ENCODE data around the gene SLIT1. TPM values are rescaled to one million over a fixed set of nuclear protein-coding genes. Genes with fewer than 3 reads are reported as not detected.

The SLIT1 gene
- total RNA-seq, 6 experiments from 2014 or later = 0.04 to 0.29 (median 0.12) TPM; not detected in 1

DNA sequence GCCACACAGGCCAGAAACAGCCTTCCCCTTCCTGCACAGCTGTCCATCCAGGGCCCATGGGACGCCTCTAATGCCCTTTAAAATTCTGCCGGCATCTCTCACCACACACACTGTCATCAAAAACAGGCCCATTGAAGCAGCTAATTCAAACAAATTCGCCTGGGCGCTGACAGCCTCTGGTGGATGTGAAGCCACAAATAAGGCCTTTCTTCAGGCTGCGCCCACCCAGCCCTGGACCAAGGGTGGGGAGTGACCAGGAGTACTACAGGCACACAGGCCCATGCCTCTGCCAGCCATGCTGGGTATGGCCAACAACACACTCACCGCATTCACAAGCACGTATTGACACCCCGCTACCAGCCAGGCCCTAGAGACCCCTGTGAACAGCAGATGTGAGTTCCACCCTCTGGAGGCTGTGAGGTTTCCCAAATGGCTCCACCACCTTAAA lies 54.6 kb downstream of the SLIT1 start:
- TF ChIP-seq CTCF (IDR thresholded peaks at IDR 0.05) (no peak), POLR2A (IDR thresholded peaks at IDR 0.05) (no peak)
- no peaks in the 10 kb centered on the region for H3K4me1 ChIP-seq
- no peak overlapping the region for H3K27ac ChIP-seq
- no peaks in the 10 kb centered on the region for H3K36me3 ChIP-seq
- no peak overlapping the region for H3K4me3 ChIP-seq
- H3K27me3 ChIP-seq = no peaks in the 10 kb centered on the region
- no peaks in the 10 kb centered on the region for H3K9me3 ChIP-seq
- DNase-seq (no peak), ATAC-seq (no peak)
- 92% methylated on average over 5 of the region's 8 CpGs for WGBS (ENCODE audit: insufficient coverage, low coverage, low lambda C conversion rate, missing lambda C conversion rate)
- intact Hi-C loops (cut with DNase I) = no loop called here

GRCh38 chr10:97129666-97130065 lies 56.1 kb downstream of the SLIT1 start:
- H3K9me3 ChIP-seq = no peaks in the 10 kb centered on the region
- no peak overlapping the region for H3K27ac ChIP-seq
- ATAC-seq (peak in 1 of 4 donors; percentile 7), DNase-seq (no peak)
- no peaks in the 10 kb centered on the region for H3K4me1 ChIP-seq
- TF ChIP-seq POLR2A (IDR thresholded peaks at IDR 0.05) = no peak
- no peak for TF ChIP-seq CTCF (IDR thresholded peaks at IDR 0.05)
- 60% methylated on average over 9 of the region's 11 CpGs for WGBS (ENCODE audit: insufficient coverage, low coverage, low lambda C conversion rate, missing lambda C conversion rate)
- intact Hi-C loops (cut with DNase I) = no loop called here
- H3K27me3 ChIP-seq = no peaks in the 10 kb centered on the region
- H3K36me3 ChIP-seq = no peaks in the 10 kb centered on the region
- no peak overlapping the region for H3K4me3 ChIP-seq

- H3K4me3 ChIP-seq = no peak overlapping the region
- intact Hi-C loops (cut with DNase I) = no loop called here
- WGBS (ENCODE audit: insufficient coverage, low coverage, low lambda C conversion rate, missing lambda C conversion rate) = 56% methylated on average over 9 of the region's 12 CpGs
- DNase-seq (no peak), ATAC-seq (no peak)
- H3K27me3 ChIP-seq = no peaks in the 10 kb centered on the region
- no peaks in the 10 kb centered on the region for H3K36me3 ChIP-seq
- no peaks in the 10 kb centered on the region for H3K4me1 ChIP-seq
- H3K27ac ChIP-seq = no peak overlapping the region
- no peak for TF ChIP-seq CTCF (IDR thresholded peaks at IDR 0.05)
- TF ChIP-seq POLR2A (IDR thresholded peaks at IDR 0.05) = no peak
- no peaks in the 10 kb centered on the region for H3K9me3 ChIP-seq
Measured at GRCh38 chr10:97128516-97129154, 57.1 kb downstream of the SLIT1 start.

GRCh38 chr10:97128039-97128492 lies 57.7 kb downstream of the SLIT1 start:
- intact Hi-C loops (cut with DNase I) = no loop called here

More at GRCh38 chr10:97128039-97128492, 57.7 kb downstream of the SLIT1 start:
- no peaks in the 10 kb centered on the region for H3K4me1 ChIP-seq
- H3K36me3 ChIP-seq = no peaks in the 10 kb centered on the region
- no peaks in the 10 kb centered on the region for H3K27me3 ChIP-seq
- no peak for TF ChIP-seq POLR2A (IDR thresholded peaks at IDR 0.05)
- TF ChIP-seq CTCF (IDR thresholded peaks at IDR 0.05) = no peak
- no peaks in the 10 kb centered on the region for H3K9me3 ChIP-seq
- H3K27ac ChIP-seq = no peak overlapping the region
- WGBS (ENCODE audit: insufficient coverage, low coverage, low lambda C conversion rate, missing lambda C conversion rate) = 26% methylated on average over 3 of the region's 11 CpGs
- no peak for DNase-seq
- no peak for ATAC-seq
- H3K4me3 ChIP-seq = no peak overlapping the region
